SU-DHL-6 (cell line): ENCODE results near the gene CTNNBL1.
A peak's percentile ranks its signal among the peaks of the same experiment; 100 is the strongest.

Experiments used
- CTCF ChIP-seq: fragments of 200-600 bp; sonication (generic); IDR thresholded peaks from one replicate; pipeline ENCODE4 v1.5.1; 2017; ENCODE audit warnings: antibody characterized with exemption, mild to moderate bottlenecking, low read length, moderate library complexity; ENCODE audit not compliant: insufficient read depth, poor library complexity, severe bottlenecking
- EZH2phosphoT487 ChIP-seq: fragments of 200-600 bp; sonication (generic), shearing (Covaris generic); conservative IDR thresholded peaks from 2 replicates; pipeline ENCODE4 v1.6.1; 2018; ENCODE audit warnings: mild to moderate bottlenecking, antibody characterized with exemption, low read length, moderate library complexity, mixed read lengths

DNA sequence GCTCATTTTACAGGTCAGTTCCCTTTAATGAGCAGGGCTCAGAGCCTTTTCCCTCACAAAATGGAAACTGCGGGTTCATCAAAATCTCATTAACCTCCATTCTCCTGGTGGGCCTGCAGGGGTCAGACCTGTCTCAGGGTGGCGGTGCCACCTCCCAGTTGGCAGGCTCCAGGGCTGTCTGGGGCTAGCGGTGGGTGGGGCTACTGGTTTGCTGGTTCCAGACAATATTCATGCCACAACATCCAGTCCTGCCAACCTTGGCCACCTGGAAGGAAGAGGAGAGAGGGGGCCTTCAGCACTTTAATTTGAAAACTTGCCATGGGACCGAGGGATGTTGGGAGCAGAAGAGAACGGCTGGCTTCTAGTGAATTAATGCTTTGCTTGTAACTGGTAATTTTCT, 41.9 kb upstream of the CTNNBL1 start:
- peak; percentile 45 for TF ChIP-seq CTCF
- no peak for TF ChIP-seq EZH2phosphoT487
